Measurements from ENCODE around the gene HSPA5. TPM values are rescaled to one million over a fixed set of nuclear protein-coding genes. Genes with fewer than 3 reads are reported as not detected.
"Not testable (repeated sequence)": the region's sequence is repeated elsewhere in the genome, so short reads cannot be mapped to it uniquely, and the experiment has no call there.

The HSPA5 gene
- total RNA-seq, 1 experiment from 2014 or later = 37.2 TPM

GRCh38 chr9:125194466-125194865 lies 46.7 kb downstream of the HSPA5 start:
- not testable (repeated sequence) for H3K9me2 ChIP-seq (replicated peaks; ENCODE audit: insufficient read depth, low read length); H3K27me3 ChIP-seq (ENCODE audit: low read length); H3K9me3 ChIP-seq (ENCODE audit: low read length); H3K27ac ChIP-seq (ENCODE audit: low read length); DNase-seq; H3K36me3 ChIP-seq (ENCODE audit: insufficient read depth, low read length); H4K20me1 ChIP-seq (ENCODE audit: insufficient read depth, low read depth, low read length); H3K4me3 ChIP-seq (ENCODE audit: low read length)
- 0 out of 2 replicates have a peak overlapping the region, but pooled peaks have one; percentile 24 for H2AFZ ChIP-seq (ENCODE audit: low read length)
- peaks cover 27% of the 10 kb centered on the region for H3K4me1 ChIP-seq (ENCODE audit: low read length)
- H3K4me2 ChIP-seq (ENCODE audit: low read depth, low read length, poor library complexity, severe bottlenecking) = peak overlapping the region; percentile 29
- H3K9ac ChIP-seq (ENCODE audit: low read length) = 0 out of 2 replicates have a peak overlapping the region, but pooled peaks have one; percentile 20
- peaks cover 14% of the 10 kb centered on the region for H3K79me2 ChIP-seq (ENCODE audit: low read length)

GRCh38 chr9:125190361-125190801 lies 50.8 kb downstream of the HSPA5 start:
- H3K79me2 ChIP-seq (ENCODE audit: low read length) = peaks cover 54% of the 10 kb centered on the region

GRCh38 chr9:125189361-125190289 lies 51.5 kb downstream of the HSPA5 start, which contains the start of gene PPP6C:
Gene PPP6C (minus strand): TSS chr9:125189803. CDS start chr9:125189718, 85 bp downstream.
- peak within 1 kb of the TSS; percentile 90 for H2AFZ ChIP-seq (ENCODE audit: low read length)
- peak within 1 kb of the TSS; percentile 99 for H3K9ac ChIP-seq (ENCODE audit: low read length)
- peaks cover 62% of the 10 kb centered on the region for H3K79me2 ChIP-seq (ENCODE audit: low read length)
- peaks cover 31% of the 10 kb centered on the region for H3K4me1 ChIP-seq (ENCODE audit: low read length)
- peak within 1 kb of the TSS; percentile 73 for H3K27ac ChIP-seq (ENCODE audit: low read length)
- H3K36me3 ChIP-seq (ENCODE audit: insufficient read depth, low read length) = no peaks in the 10 kb centered on the region; the same call in 1 of the 2 replicates
- peak; percentile 99 for DNase-seq
- peaks cover 13% of the 10 kb centered on the region; the same call in 1 of the 2 replicates for H4K20me1 ChIP-seq (ENCODE audit: insufficient read depth, low read depth, low read length)
- no peaks in the 10 kb centered on the region for H3K27me3 ChIP-seq (ENCODE audit: low read length)
- H3K4me2 ChIP-seq (ENCODE audit: low read depth, low read length, poor library complexity, severe bottlenecking) = peak within 1 kb of the TSS; percentile 96
- no peaks in the 10 kb centered on the region for H3K9me2 ChIP-seq (replicated peaks; ENCODE audit: insufficient read depth, low read length)
- H3K9me3 ChIP-seq (ENCODE audit: low read length) = no peaks in the 10 kb centered on the region
- peak within 1 kb of the TSS; percentile 80 for H3K4me3 ChIP-seq (ENCODE audit: low read length)

More at GRCh38 chr9:125190361-125190801, 50.8 kb downstream of the HSPA5 start:
- Histone ChIP-seq H3K27me3 (ENCODE audit: low read length) (no peaks in the 10 kb centered on the region), H3K4me2 (ENCODE audit: low read depth, low read length, poor library complexity, severe bottlenecking) (peak overlapping the region; percentile 86), H3K4me1 (ENCODE audit: low read length) (peaks cover 38% of the 10 kb centered on the region), H3K27ac (ENCODE audit: low read length) (peak overlapping the region; percentile 73), H3K4me3 (ENCODE audit: low read length) (peak overlapping the region; percentile 80), H4K20me1 (ENCODE audit: insufficient read depth, low read depth, low read length) (peaks cover 13% of the 10 kb centered on the region; the same call in 1 of the 2 replicates), H2AFZ (ENCODE audit: low read length) (peak overlapping the region; percentile 90), H3K9me2 (replicated peaks; ENCODE audit: insufficient read depth, low read length) (no peaks in the 10 kb centered on the region), H3K36me3 (ENCODE audit: insufficient read depth, low read length) (no peaks in the 10 kb centered on the region; the same call in 1 of the 2 replicates), H3K9ac (ENCODE audit: low read length) (peak overlapping the region; percentile 99), H3K9me3 (ENCODE audit: low read length) (no peaks in the 10 kb centered on the region)
- DNase-seq = peak; percentile 57

GRCh38 chr9:125189011-125189360 lies 52.2 kb downstream of the HSPA5 start:
- peak overlapping the region; percentile 73; the same call in 1 of the 2 replicates for H3K27ac ChIP-seq (ENCODE audit: low read length)
- H3K9me3 ChIP-seq (ENCODE audit: low read length) = no peaks in the 10 kb centered on the region
- no peaks in the 10 kb centered on the region for H3K27me3 ChIP-seq (ENCODE audit: low read length)
- peak overlapping the region; percentile 99 for H3K9ac ChIP-seq (ENCODE audit: low read length)
- H3K79me2 ChIP-seq (ENCODE audit: low read length) = peaks cover 68% of the 10 kb centered on the region
- H3K4me2 ChIP-seq (ENCODE audit: low read depth, low read length, poor library complexity, severe bottlenecking) = peak overlapping the region; percentile 96
- H3K9me2 ChIP-seq (replicated peaks; ENCODE audit: insufficient read depth, low read length) = no peaks in the 10 kb centered on the region
- peak; percentile 70 for DNase-seq
- peak overlapping the region; percentile 83; the same call in 1 of the 2 replicates for H2AFZ ChIP-seq (ENCODE audit: low read length)
- peaks cover 25% of the 10 kb centered on the region for H3K4me1 ChIP-seq (ENCODE audit: low read length)
- H3K4me3 ChIP-seq (ENCODE audit: low read length) = peak overlapping the region; percentile 80
- peaks cover 13% of the 10 kb centered on the region; the same call in 1 of the 2 replicates for H4K20me1 ChIP-seq (ENCODE audit: insufficient read depth, low read depth, low read length)
- H3K36me3 ChIP-seq (ENCODE audit: insufficient read depth, low read length) = no peaks in the 10 kb centered on the region; the same call in 1 of the 2 replicates

Small RNA genes lying within 50 kb of the gene (small RNA-seq; reads per million reads assigned to genes)
- gene AL354710.1 = not detected

Other genes starting within 250 kb of the HSPA5 start
- gene SCAI, start 97.8 kb downstream of the HSPA5 start, total RNA-seq (2014; rRNA removed; shearing (Covaris generic); ENCODE audit: low replicate concordance) = 10.2 and 35.3 TPM in 2 replicates
- gene PPP6C, start 51.5 kb downstream of the HSPA5 start, total RNA-seq (2014; rRNA removed; shearing (Covaris generic); ENCODE audit: low replicate concordance) = 17.7 and 40.5 TPM in 2 replicates
- 22.4 and 22.6 TPM in 2 replicates for gene RABEPK, start 40.8 kb downstream of the HSPA5 start, total RNA-seq (2014; rRNA removed; shearing (Covaris generic); ENCODE audit: low replicate concordance)
- 31.2 and 50.7 TPM in 2 replicates for gene GAPVD1, start 20.5 kb upstream of the HSPA5 start, total RNA-seq (2014; rRNA removed; shearing (Covaris generic); ENCODE audit: low replicate concordance)